Heart left ventricle (tissue), 13 donors: ENCODE results near the gene BCL2L1.

Source experiments
- CTCF ChIP-seq, 12 donors: fragments of 200-600 bp; sonication (generic) in 4 of 12; IDR thresholded peaks; one replicate each; pipeline versions ENCODE4 v1.5.0 to v1.8.0; 2018 to 2022; ENCODE audit warnings: antibody characterized with exemption in 12 of 12, mild to moderate bottlenecking in 5 of 12
- POLR2A ChIP-seq, 2 donors: fragments of 450-650 bp; IDR thresholded peaks; one replicate each; pipeline ENCODE4 v1.6.1; 2017; ENCODE audit warnings: antibody characterized with exemption in 2 of 2, mild to moderate bottlenecking in 2 of 2, moderate library complexity in 2 of 2
- donor health status: ischemic (EF 13 %, LVEDD 7.1; RV severe dilation, severe dysfunction).
- donor health status: DM: no; HTN: yes; CAD: no.
- donor health status: DM: no; HTN: no; CAD: no.
- donor health status: ischemic (EF 25% LVEDD 6.9; RV normal size, moderate dysfunction).
- donor health status: ischemic (EF 25% LVEDD 5.7; RV mildly dilated, moderate dysfunction).
- donor health status: ischemic (EF 35%, LVEDD 5.7; RV mildly dilated, moderate dysfunction).
- donor health status: nonischemic (EF 11% LVEDD 7.7; RV severe dilation, severe dysfunction).
- donor health status: DM: yes; HTN: yes; CAD: no.
- donor health status: PGD.
- donor health status: ischemic (EF 29% LVEDD 5.4; RV normal size, mild dysfunction).
- donor health status: nonischemic (EF 23%, LVEDD 6.1; RV moderate dilation, normal function).

GRCh38 chr20:31687777-31688176, 34.9 kb downstream of the BCL2L1 start:
- TF ChIP-seq CTCF (IDR thresholded peaks at IDR 0.05) (no peak), POLR2A (IDR thresholded peaks at IDR 0.05) (no peak)
